HEK293 (cell line): ENCODE data around the gene POLD2.

Experiments
- CTCF ChIA-PET: fragments of 350-600 bp; formaldehyde crosslinking; extraction: SDS; loops from one replicate; lab custom pipeline; 2021; ENCODE audit warnings: antibody characterized with exemption; lab: Yijun Ruan, JAX
- POLR2A ChIA-PET: fragments of 300-600 bp; formaldehyde crosslinking; extraction: SDS; loops from one replicate; lab custom pipeline; 2020; ENCODE audit warnings: antibody characterized with exemption, inconsistent platforms; lab: Yijun Ruan, JAX
- H3K27ac ChIP-seq: fragments of 200-500 bp; sonication (Bioruptor generic); 2 replicates; pipeline ENCODE4 v1.5.1; 2014; ENCODE audit warnings: low read depth, low read length, control low read depth, inconsistent platforms; ENCODE audit errors: extremely low read depth
- H3K36me3 ChIP-seq, 2 experiments: fragments of 200-500 bp in 1 of 2; sonication (Bioruptor generic) in 1 of 2; 1 replicate in 1 of 2; 2 replicates in 1 of 2; pipeline ENCODE4 v1.5.1; 2014 to 2017; ENCODE audit warnings: inconsistent platforms in 2 of 2, low read length in 2 of 2; ENCODE audit not compliant: control insufficient read depth in 2 of 2, insufficient read depth in 1 of 2
- H3K4me1 ChIP-seq: fragments of 200-500 bp; sonication (Bioruptor generic); 2 replicates; pipeline ENCODE4 v1.5.1; 2014; ENCODE audit warnings: mild to moderate bottlenecking, low read length, inconsistent platforms; ENCODE audit not compliant: control insufficient read depth, insufficient read depth
- H3K4me3 ChIP-seq: 2 replicates; pipeline ENCODE4 v1.5.1; 2011; ENCODE audit warnings: low read depth, mild to moderate bottlenecking, control low read depth, low read length, moderate library complexity
- H3K9me3 ChIP-seq: fragments of 200-500 bp; sonication (Bioruptor generic); 2 replicates; pipeline ENCODE4 v1.5.1; 2014; ENCODE audit warnings: low read depth, low read length, inconsistent platforms; ENCODE audit not compliant: control insufficient read depth, insufficient read depth
- ELK4 ChIP-seq: IDR thresholded peaks from 2 replicates; pipeline ENCODE4 v1.6.1; 2011; ENCODE audit warnings: mild to moderate bottlenecking, low read depth, low read length, borderline replicate concordance
- KLF7 ChIP-seq: fragments of 450-650 bp; formaldehyde crosslinking; IDR thresholded peaks from 2 replicates; pipeline ENCODE4 v1.5.1; 2016; ENCODE audit warnings: missing biosample characterization, missing genetic modification characterization, borderline replicate concordance
- PRDM1 ChIP-seq: fragments of 450-650 bp; formaldehyde crosslinking; IDR thresholded peaks from 2 replicates; pipeline ENCODE4; 2016; ENCODE audit warnings: missing biosample characterization, missing genetic modification characterization
- ZBTB10 ChIP-seq: fragments of 450-650 bp; formaldehyde crosslinking; IDR thresholded peaks from 2 replicates; pipeline ENCODE4 v1.5.1; 2016; ENCODE audit warnings: missing biosample characterization, missing genetic modification characterization
- ZBTB17 ChIP-seq: fragments of 450-650 bp; formaldehyde crosslinking; IDR thresholded peaks from 2 replicates; pipeline ENCODE4 v1.5.1; 2016; ENCODE audit warnings: missing biosample characterization, missing genetic modification characterization
- ZNF133 ChIP-seq: fragments of 450-650 bp; formaldehyde crosslinking; IDR thresholded peaks from 2 replicates; pipeline ENCODE4 v1.5.1; 2016; ENCODE audit warnings: missing biosample characterization, missing genetic modification characterization
- ZNF155 ChIP-seq: fragments of 450-650 bp; formaldehyde crosslinking; IDR thresholded peaks from 2 replicates; pipeline ENCODE4 v1.5.1; 2016; ENCODE audit warnings: missing biosample characterization, missing genetic modification characterization
- ZNF248 ChIP-seq: fragments of 450-650 bp; formaldehyde crosslinking; IDR thresholded peaks from 2 replicates; pipeline ENCODE4 v1.5.1; 2017; ENCODE audit warnings: missing biosample characterization, missing genetic modification characterization
- ZNF292 ChIP-seq: fragments of 450-650 bp; formaldehyde crosslinking; IDR thresholded peaks from 2 replicates; pipeline ENCODE4 v1.5.1; 2016; ENCODE audit warnings: low read depth, missing biosample characterization, missing genetic modification characterization, borderline replicate concordance
- ZNF423 ChIP-seq: fragments of 450-650 bp; formaldehyde crosslinking; IDR thresholded peaks from 2 replicates; pipeline ENCODE4 v1.5.1; 2016; ENCODE audit warnings: missing biosample characterization, missing genetic modification characterization
- ZNF473 ChIP-seq: fragments of 450-650 bp; formaldehyde crosslinking; IDR thresholded peaks from 2 replicates; pipeline ENCODE4 v1.5.1; 2017; ENCODE audit warnings: missing biosample characterization, missing genetic modification characterization
- ZNF501 ChIP-seq: fragments of 450-650 bp; formaldehyde crosslinking; IDR thresholded peaks from 2 replicates; pipeline ENCODE4 v1.5.1; 2016; ENCODE audit warnings: missing biosample characterization, missing genetic modification characterization
- ZNF514 ChIP-seq: fragments of 450-650 bp; formaldehyde crosslinking; IDR thresholded peaks from 2 replicates; pipeline ENCODE4 v1.5.1; 2016; ENCODE audit warnings: missing biosample characterization, missing genetic modification characterization
- ZNF549 ChIP-seq: fragments of 450-650 bp; IDR thresholded peaks from 2 replicates; pipeline ENCODE4 v1.5.1; 2018; ENCODE audit warnings: missing biosample characterization, missing genetic modification characterization, mild to moderate bottlenecking, inconsistent platforms, moderate library complexity
- ZNF555 ChIP-seq: fragments of 450-650 bp; formaldehyde crosslinking; conservative IDR thresholded peaks from 2 replicates; pipeline ENCODE4 v1.5.1; 2017; ENCODE audit warnings: missing biosample characterization, mild to moderate bottlenecking, missing genetic modification characterization, inconsistent platforms
- ZNF558 ChIP-seq: fragments of 450-650 bp; formaldehyde crosslinking; IDR thresholded peaks from 2 replicates; pipeline ENCODE4 v1.5.1; 2016; ENCODE audit warnings: missing biosample characterization, missing genetic modification characterization
- ZNF561 ChIP-seq: fragments of 450-650 bp; IDR thresholded peaks from 2 replicates; pipeline ENCODE4 v1.5.1; 2018; ENCODE audit warnings: missing biosample characterization, missing genetic modification characterization, borderline replicate concordance
- ZNF704 ChIP-seq: fragments of 450-650 bp; formaldehyde crosslinking; IDR thresholded peaks from 2 replicates; pipeline ENCODE4 v1.5.1; 2016; ENCODE audit warnings: missing biosample characterization, missing genetic modification characterization
- ZNF747 ChIP-seq: fragments of 450-650 bp; formaldehyde crosslinking; IDR thresholded peaks from 2 replicates; pipeline ENCODE4 v1.5.1; 2016; ENCODE audit warnings: missing biosample characterization, missing genetic modification characterization
- TF ChIP-seq, protein P1 (sequence below): fragments of 450-650 bp; formaldehyde crosslinking; IDR thresholded peaks from 2 replicates; pipeline ENCODE4 v1.5.1; 2016; ENCODE audit warnings: missing biosample characterization, missing genetic modification characterization

Gene POLD2

DNA sequence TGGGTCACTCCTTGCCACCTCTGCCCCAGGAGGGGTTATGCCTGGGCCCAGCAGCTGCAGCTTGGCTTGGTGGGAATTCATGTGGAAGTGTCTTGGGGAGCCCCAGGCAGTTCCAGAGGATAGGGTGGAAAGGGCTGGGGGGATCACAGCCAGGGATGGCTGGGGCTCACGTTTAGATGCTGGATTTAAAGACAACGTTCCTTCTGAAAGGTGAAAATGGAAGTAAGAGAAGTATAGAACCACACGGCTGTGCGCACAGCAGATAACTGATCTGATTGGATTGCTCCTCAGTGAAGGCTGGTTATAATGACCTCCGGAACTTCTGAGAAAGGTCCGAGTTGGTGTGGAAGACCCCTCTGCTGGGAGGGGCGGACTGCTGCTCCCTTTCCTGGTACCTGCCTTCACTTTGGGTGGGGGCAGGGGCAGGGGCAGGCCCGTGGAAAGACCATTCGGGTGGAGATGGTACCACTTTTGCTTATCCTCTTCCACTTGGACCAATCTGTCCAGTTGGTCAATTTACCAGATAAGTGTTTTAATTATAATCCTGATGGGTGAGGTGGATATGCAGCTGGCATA lies 25.7 kb upstream of the POLD2 start:
- CTCF ChIA-PET = interaction anchor here (1.0 kb wide), 1 partner anchor 18 kb away, joined by 3 read pairs; no protein-coding TSS in a partner anchor
- no peak overlapping the region for H3K4me3 ChIP-seq
- no peaks in the 10 kb centered on the region for H3K9me3 ChIP-seq
- H3K36me3 ChIP-seq = no peaks in the 10 kb centered on the region
- no peak overlapping the region for H3K27ac ChIP-seq
- TF ChIP-seq, protein P1, sequence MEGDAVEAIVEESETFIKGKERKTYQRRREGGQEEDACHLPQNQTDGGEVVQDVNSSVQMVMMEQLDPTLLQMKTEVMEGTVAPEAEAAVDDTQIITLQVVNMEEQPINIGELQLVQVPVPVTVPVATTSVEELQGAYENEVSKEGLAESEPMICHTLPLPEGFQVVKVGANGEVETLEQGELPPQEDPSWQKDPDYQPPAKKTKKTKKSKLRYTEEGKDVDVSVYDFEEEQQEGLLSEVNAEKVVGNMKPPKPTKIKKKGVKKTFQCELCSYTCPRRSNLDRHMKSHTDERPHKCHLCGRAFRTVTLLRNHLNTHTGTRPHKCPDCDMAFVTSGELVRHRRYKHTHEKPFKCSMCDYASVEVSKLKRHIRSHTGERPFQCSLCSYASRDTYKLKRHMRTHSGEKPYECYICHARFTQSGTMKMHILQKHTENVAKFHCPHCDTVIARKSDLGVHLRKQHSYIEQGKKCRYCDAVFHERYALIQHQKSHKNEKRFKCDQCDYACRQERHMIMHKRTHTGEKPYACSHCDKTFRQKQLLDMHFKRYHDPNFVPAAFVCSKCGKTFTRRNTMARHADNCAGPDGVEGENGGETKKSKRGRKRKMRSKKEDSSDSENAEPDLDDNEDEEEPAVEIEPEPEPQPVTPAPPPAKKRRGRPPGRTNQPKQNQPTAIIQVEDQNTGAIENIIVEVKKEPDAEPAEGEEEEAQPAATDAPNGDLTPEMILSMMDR (tag by site-specific recombination) = no peak
- TF ChIP-seq ZNF423 (tag by site-specific recombination) (no peak), KLF7 (tag by site-specific recombination) (no peak), ZNF514 (tag by site-specific recombination) (no peak), ZNF555 (tag by site-specific recombination) (no peak), ZNF155 (tag by site-specific recombination) (no peak), ZBTB17 (tag by site-specific recombination) (no peak), ZNF549 (tag by site-specific recombination) (no peak), PRDM1 (tag by site-specific recombination) (no peak), ZNF501 (tag by site-specific recombination) (no peak), ZNF704 (tag by site-specific recombination) (no peak), ELK4 (no peak), ZNF561 (tag by site-specific recombination) (no peak), ZNF558 (tag by site-specific recombination) (no peak), ZNF473 (tag by site-specific recombination) (no peak), ZNF292 (tag by site-specific recombination) (no peak), ZNF133 (tag by site-specific recombination) (no peak), ZNF248 (no peak), ZBTB10 (tag by site-specific recombination) (no peak), ZNF747 (tag by site-specific recombination) (no peak)
- TF ChIP-seq, all 188 proteins: peak for 0
- no peaks in the 10 kb centered on the region for H3K4me1 ChIP-seq
- POLR2A ChIA-PET = no interaction called here
